BLaER1 treated with 17β-estradiol and CSF1 and Interleukin-3, amounts not matched to agents 10 nM and 100 nM (cell line): ENCODE results near the gene GABRD.

ENCODE experiments used
- H3K27ac ChIP-seq, 11 experiments: shearing (Covaris generic); formaldehyde crosslinking; 2 replicates each; pipeline ENCODE4 v1.8.1; 2022
- H3K27me3 ChIP-seq, 11 experiments: shearing (Covaris generic); formaldehyde crosslinking; 2 replicates each; pipeline ENCODE4 v1.8.1; 2022
- H3K36me3 ChIP-seq, 11 experiments: shearing (Covaris generic); formaldehyde crosslinking; 2 replicates each; pipeline ENCODE4 v1.8.1; 2022
- H3K4me1 ChIP-seq, 10 experiments: shearing (Covaris generic); formaldehyde crosslinking; 2 replicates each; pipeline ENCODE4 v1.8.1; 2022
- H3K4me2 ChIP-seq, 11 experiments: shearing (Covaris generic); formaldehyde crosslinking; 2 replicates each; pipeline ENCODE4 v1.8.1; 2022
- H3K4me3 ChIP-seq, 10 experiments: shearing (Covaris generic); formaldehyde crosslinking; 2 replicates each; pipeline ENCODE4 v1.8.1; 2022
- H3K9ac ChIP-seq, 11 experiments: shearing (Covaris generic); formaldehyde crosslinking; 2 replicates each; pipeline ENCODE4 v1.8.1; 2022
- H3K9me3 ChIP-seq, 11 experiments: shearing (Covaris generic); formaldehyde crosslinking; replicated peaks in 1 of 11; 2 replicates each; pipeline ENCODE4 v1.8.1; 2022
- H4K20me1 ChIP-seq, 11 experiments: shearing (Covaris generic); formaldehyde crosslinking; 2 replicates each; pipeline ENCODE4 v1.8.1; 2022
- Cebpa-rat ChIP-seq, 11 experiments: shearing (Covaris generic); IDR thresholded peaks; 2 replicates each; pipeline ENCODE4 v1.8.1; 2022

Gene GABRD

GRCh38 chr1:2004856-2005255 lies 14.3 kb upstream of the GABRD start:
- Histone ChIP-seq H3K4me3 (no peak overlapping the region), H3K27ac (no peak overlapping the region), H3K9me3 (peaks cover 0 to 5% (median 0%) of the 10 kb centered on the region in 11 experiments; a peak in 1 of 22 replicates), H3K4me1 (peaks cover 0 to 31% (median 25%) of the 10 kb centered on the region in 10 experiments; a peak in 16 of 20 replicates), H3K4me2 (peak overlapping the region in 7 of 11 experiments; percentile 9 to 33 (median 20); a peak in 8 of 22 replicates), H3K27me3 (peaks cover 25 to 40% (median 29%) of the 10 kb centered on the region in 11 experiments), H3K36me3 (no peaks in the 10 kb centered on the region), H3K9ac (no peak overlapping the region), H4K20me1 (no peaks in the 10 kb centered on the region)
- no peak for TF ChIP-seq Cebpa-rat (IDR thresholded peaks at IDR 0.05)

- H4K20me1 ChIP-seq = no peaks in the 10 kb centered on the region
- peaks cover 0 to 37% (median 26%) of the 10 kb centered on the region in 10 experiments; a peak in 17 of 20 replicates for H3K4me1 ChIP-seq
- no peaks in the 10 kb centered on the region for H3K36me3 ChIP-seq
- TF ChIP-seq Cebpa-rat (IDR thresholded peaks at IDR 0.05) = no peak
- peak overlapping the region in 9 of 11 experiments; percentile 29 to 76 (median 66); a peak in 17 of 22 replicates for H3K4me2 ChIP-seq
- H3K4me3 ChIP-seq = no peak overlapping the region
- H3K9me3 ChIP-seq = peaks cover 0 to 7% (median 0%) of the 10 kb centered on the region in 11 experiments; a peak in 2 of 22 replicates
- H3K27me3 ChIP-seq = peaks cover 9 to 20% (median 13%) of the 10 kb centered on the region in 11 experiments
- H3K27ac ChIP-seq = no peak overlapping the region
- no peak overlapping the region for H3K9ac ChIP-seq
These were observed 9.8 kb upstream of the GABRD start for GRCh38 chr1:2009101-2010053.

- Histone ChIP-seq H3K36me3 (no peaks in the 10 kb centered on the region), H3K27me3 (peaks cover 18 to 41% (median 29%) of the 10 kb centered on the region in 11 experiments), H3K9me3 (peaks cover 0 to 7% (median 0%) of the 10 kb centered on the region in 11 experiments; a peak in 2 of 22 replicates), H3K4me2 (peak overlapping the region in 8 of 11 experiments; percentile 52 to 82 (median 66); a peak in 7 of 22 replicates), H3K9ac (no peak overlapping the region), H3K4me3 (no peak overlapping the region), H3K4me1 (peaks cover 5 to 45% (median 35%) of the 10 kb centered on the region in 10 experiments; a peak in 19 of 20 replicates), H4K20me1 (peaks cover 0 to 6% (median 0%) of the 10 kb centered on the region in 11 experiments; a peak in 5 of 22 replicates), H3K27ac (no peak overlapping the region)
- no peak for TF ChIP-seq Cebpa-rat (IDR thresholded peaks at IDR 0.05)
These were observed 5.0 kb upstream of the GABRD start for GRCh38 chr1:2014181-2014580.

GRCh38 chr1:2014741-2015735 lies 4.1 kb upstream of the GABRD start:
- 0 out of 22 replicates have a peak overlapping the region, but pooled peaks of 1 of the 11 experiments have one; percentile 6 for H3K9ac ChIP-seq
- no peak overlapping the region for H3K4me3 ChIP-seq
- H3K36me3 ChIP-seq = no peaks in the 10 kb centered on the region
- no peak for TF ChIP-seq Cebpa-rat (IDR thresholded peaks at IDR 0.05)
- H3K27ac ChIP-seq = no peak overlapping the region
- H3K4me2 ChIP-seq = peak overlapping the region; percentile 16 to 82 (median 59); a peak in 20 of 22 replicates
- H3K9me3 ChIP-seq = peaks cover 0 to 7% (median 0%) of the 10 kb centered on the region in 11 experiments; a peak in 1 of 22 replicates
- peaks cover 0 to 12% (median 0%) of the 10 kb centered on the region in 11 experiments; a peak in 8 of 22 replicates for H4K20me1 ChIP-seq
- peaks cover 27 to 45% (median 33%) of the 10 kb centered on the region in 11 experiments for H3K27me3 ChIP-seq
- H3K4me1 ChIP-seq = peaks cover 12 to 44% (median 34%) of the 10 kb centered on the region in 10 experiments

GRCh38 chr1:2016123-2016522 lies 3.0 kb upstream of the GABRD start:
- H3K36me3 ChIP-seq = no peaks in the 10 kb centered on the region
- H3K9ac ChIP-seq = 0 out of 22 replicates have a peak overlapping the region, but pooled peaks of 1 of the 11 experiments have one; percentile 6
- H3K4me2 ChIP-seq = peak overlapping the region in 3 of 11 experiments; percentile 59 to 75 (median 70); a peak in 5 of 22 replicates
- H3K4me3 ChIP-seq = no peak overlapping the region
- no peaks in the 10 kb centered on the region for H3K9me3 ChIP-seq
- H3K27ac ChIP-seq = no peak overlapping the region
- H4K20me1 ChIP-seq = peaks cover 0 to 23% (median 0%) of the 10 kb centered on the region in 11 experiments; a peak in 8 of 22 replicates
- H3K27me3 ChIP-seq = peaks cover 38 to 56% (median 43%) of the 10 kb centered on the region in 11 experiments
- no peak for TF ChIP-seq Cebpa-rat (IDR thresholded peaks at IDR 0.05)
- H3K4me1 ChIP-seq = peaks cover 12 to 47% (median 37%) of the 10 kb centered on the region in 10 experiments

GRCh38 chr1:2018217-2019171 lies 651 bp upstream of the GABRD start:
- Histone ChIP-seq H3K4me3 (peak overlapping the region in 1 of 10 experiments; percentile 42; a peak in 3 of 20 replicates), H3K27ac (no peak overlapping the region), H3K9ac (peak overlapping the region in 1 of 11 experiments; percentile 33; a peak in 1 of 22 replicates), H3K36me3 (no peaks in the 10 kb centered on the region), H3K9me3 (no peaks in the 10 kb centered on the region), H3K27me3 (peaks cover 57 to 80% (median 67%) of the 10 kb centered on the region in 11 experiments), H4K20me1 (peaks cover 0 to 36% (median 0%) of the 10 kb centered on the region in 11 experiments; a peak in 8 of 22 replicates), H3K4me1 (peaks cover 18 to 71% (median 61%) of the 10 kb centered on the region in 10 experiments), H3K4me2 (peak overlapping the region; percentile 38 to 77 (median 60); a peak in 18 of 22 replicates)
- no peak for TF ChIP-seq Cebpa-rat (IDR thresholded peaks at IDR 0.05)
